ENCODE data around the gene ULBP3.

The ULBP3 gene

GRCh38 chr6:150058986-150059385, 9.9 kb downstream of the ULBP3 start:
- no peaks in the 10 kb centered on the region for H3K36me3 ChIP-seq (ENCODE audit: insufficient read depth, low read length)
- no peaks in the 10 kb centered on the region for H4K20me1 ChIP-seq (ENCODE audit: insufficient read depth, low read length, poor library complexity, severe bottlenecking)
- no peak overlapping the region for H3K9ac ChIP-seq (ENCODE audit: low read depth, low read length, poor library complexity, severe bottlenecking)
- H3K9me2 ChIP-seq (replicated peaks; ENCODE audit: low read depth, low read length): no peaks in the 10 kb centered on the region
- no peak overlapping the region for H3K4me3 ChIP-seq (ENCODE audit: low read length, poor library complexity, severe bottlenecking)
- H3K9me3 ChIP-seq (ENCODE audit: insufficient read depth, low read depth, low read length): no peaks in the 10 kb centered on the region
- peaks cover 14% of the 10 kb centered on the region for H3K4me1 ChIP-seq (ENCODE audit: insufficient read depth, low read length, poor library complexity, severe bottlenecking)
- no peak for TF ChIP-seq CTCF (conservative IDR thresholded peaks at IDR 0.05; ENCODE audit: low read length)
- no peak for TF ChIP-seq EZH2phosphoT487 (IDR thresholded peaks at IDR 0.05; ENCODE audit: borderline replicate concordance)
- H3K79me2 ChIP-seq (ENCODE audit: insufficient read depth, low read length): no peaks in the 10 kb centered on the region
- H3F3A ChIP-seq (ENCODE audit: low read depth): no peaks in the 10 kb centered on the region
- H2AFZ ChIP-seq (ENCODE audit: low read length): no peak overlapping the region
- H3K27me3 ChIP-seq (ENCODE audit: insufficient read depth, low read length, poor library complexity, severe bottlenecking): no peaks in the 10 kb centered on the region
- H3K4me2 ChIP-seq (ENCODE audit: low read depth, low read length, poor library complexity, severe bottlenecking): no peak overlapping the region

GRCh38 chr6:150058231-150058792, 10.6 kb downstream of the ULBP3 start:
- Histone ChIP-seq H2AFZ (ENCODE audit: low read length) (no peak overlapping the region), H3F3A (ENCODE audit: low read depth) (no peaks in the 10 kb centered on the region), H3K9me3 (ENCODE audit: insufficient read depth, low read depth, low read length) (no peaks in the 10 kb centered on the region), H3K36me3 (ENCODE audit: insufficient read depth, low read length) (no peaks in the 10 kb centered on the region), H3K4me2 (ENCODE audit: low read depth, low read length, poor library complexity, severe bottlenecking) (no peak overlapping the region), H3K4me1 (ENCODE audit: insufficient read depth, low read length, poor library complexity, severe bottlenecking) (peaks cover 14% of the 10 kb centered on the region), H4K20me1 (ENCODE audit: insufficient read depth, low read length, poor library complexity, severe bottlenecking) (no peaks in the 10 kb centered on the region), H3K27me3 (ENCODE audit: insufficient read depth, low read length, poor library complexity, severe bottlenecking) (peaks cover 4% of the 10 kb centered on the region), H3K9me2 (replicated peaks; ENCODE audit: low read depth, low read length) (no peaks in the 10 kb centered on the region), H3K9ac (ENCODE audit: low read depth, low read length, poor library complexity, severe bottlenecking) (no peak overlapping the region), H3K4me3 (ENCODE audit: low read length, poor library complexity, severe bottlenecking) (no peak overlapping the region), H3K79me2 (ENCODE audit: insufficient read depth, low read length) (no peaks in the 10 kb centered on the region)
- TF ChIP-seq CTCF (conservative IDR thresholded peaks at IDR 0.05; ENCODE audit: low read length) (no peak), EZH2phosphoT487 (IDR thresholded peaks at IDR 0.05; ENCODE audit: borderline replicate concordance) (no peak)

- no peaks in the 10 kb centered on the region for H4K20me1 ChIP-seq (ENCODE audit: insufficient read depth, low read length, poor library complexity, severe bottlenecking)
- no peaks in the 10 kb centered on the region for H3K79me2 ChIP-seq (ENCODE audit: insufficient read depth, low read length)
- no peak overlapping the region for H3K4me2 ChIP-seq (ENCODE audit: low read depth, low read length, poor library complexity, severe bottlenecking)
- peaks cover 10% of the 10 kb centered on the region for H3K27me3 ChIP-seq (ENCODE audit: insufficient read depth, low read length, poor library complexity, severe bottlenecking)
- H3K4me1 ChIP-seq (ENCODE audit: insufficient read depth, low read length, poor library complexity, severe bottlenecking): peaks cover 14% of the 10 kb centered on the region
- H3K4me3 ChIP-seq (ENCODE audit: low read length, poor library complexity, severe bottlenecking): no peak overlapping the region
- no peaks in the 10 kb centered on the region for H3K9me2 ChIP-seq (replicated peaks; ENCODE audit: low read depth, low read length)
- H2AFZ ChIP-seq (ENCODE audit: low read length): no peak overlapping the region
- TF ChIP-seq EZH2phosphoT487 (IDR thresholded peaks at IDR 0.05; ENCODE audit: borderline replicate concordance) (no peak), CTCF (conservative IDR thresholded peaks at IDR 0.05; ENCODE audit: low read length) (no peak)
- H3K9ac ChIP-seq (ENCODE audit: low read depth, low read length, poor library complexity, severe bottlenecking): no peak overlapping the region
- no peaks in the 10 kb centered on the region for H3F3A ChIP-seq (ENCODE audit: low read depth)
- H3K9me3 ChIP-seq (ENCODE audit: insufficient read depth, low read depth, low read length): no peaks in the 10 kb centered on the region
- no peaks in the 10 kb centered on the region for H3K36me3 ChIP-seq (ENCODE audit: insufficient read depth, low read length)
Observed at GRCh38 chr6:150057501-150057951, 11.4 kb downstream of the ULBP3 start.
